Right ventricle myocardium inferior (tissue), 1 donor: ENCODE measurements around the gene PIK3CB. TPM values are rescaled to one million over a fixed set of nuclear protein-coding genes. Genes with fewer than 3 reads are reported as not detected.
"Not testable (repeated sequence)": the region's sequence is repeated elsewhere in the genome, so short reads cannot be mapped to it uniquely, and the experiment has no call there.

Experiments
- ATAC-seq: fragments of 200-7000 bp; cut with Tn5 transposase; one replicate; pipeline ENCODE4 v1.9.1; 2020; ENCODE audit warnings: mild to moderate bottlenecking, moderate library complexity
- DNase-seq: peaks from one replicate; pipeline ENCODE4 v3.0.0; 2021; ENCODE audit errors: missing footprints
- intact Hi-C: fragments of 100-400 bp; cut with DNase I; formaldehyde crosslinking; loops from one replicate; pipeline ENCODE4 v1.11.0; 2022
- total RNA-seq: library from RNA; stranded (reverse); fragmentation: NEBNext Ultra II Directional; extraction: Animal tissue kit (Norgen Biotek cat#: 25700); gene quantifications from one replicate; pipeline ENCODE4 v1.2.1, GENCODE V29; 2021
- donor health status: DM: no; HTN: yes; CAD: no; lungs with severe emphysema.

Gene PIK3CB
- total RNA-seq, 1 donor from 2014 or later: 30.9 TPM

GRCh38 chr3:138849222-138849940 lies 14.7 kb upstream of the PIK3CB start:
- intact Hi-C loops: no loop called here
- DNase-seq: no peak
- ATAC-seq: no peak

- intact Hi-C loops: no loop called here
- DNase-seq: no peak
- no peak for ATAC-seq
Observed at GRCh38 chr3:138848696-138849095, 14.0 kb upstream of the PIK3CB start.

- ATAC-seq, DNase-seq, intact Hi-C loops: not testable (repeated sequence)
Observed at GRCh38 chr3:138846824-138847223, 12.1 kb upstream of the PIK3CB start.

- ATAC-seq (no peak), DNase-seq (no peak)
- intact Hi-C loops: no loop called here
Observed at GRCh38 chr3:138846262-138846791, 11.6 kb upstream of the PIK3CB start.

GRCh38 chr3:138845771-138846173 lies 11.0 kb upstream of the PIK3CB start:
- ATAC-seq (no peak), DNase-seq (no peak)
- intact Hi-C loops: no loop called here

- no peak for DNase-seq
- intact Hi-C loops: no loop called here
- no peak for ATAC-seq
Observed at GRCh38 chr3:138845181-138845601, 10.5 kb upstream of the PIK3CB start.

GRCh38 chr3:138842483-138843188 lies 7.9 kb upstream of the PIK3CB start:
- intact Hi-C loops: no loop called here
- ATAC-seq: no peak
- no peak for DNase-seq

GRCh38 chr3:138838385-138838784 lies 3.7 kb upstream of the PIK3CB start:
- not testable (repeated sequence) for ATAC-seq, DNase-seq
- intact Hi-C loops: loop anchor here (5.0 to 10.0 kb wide), 2 partner anchors 59 to 114 kb away; no protein-coding TSS in a partner anchor

GRCh38 chr3:138835846-138836245 lies 1.1 kb upstream of the PIK3CB start:
- intact Hi-C loops: loop anchor here (2.0 to 10.0 kb wide), 4 partner anchors 61 to 111 kb away; no protein-coding TSS in a partner anchor
- ATAC-seq, DNase-seq: not testable (repeated sequence)

- intact Hi-C loops: loop anchor here (2.0 to 10.0 kb wide), 4 partner anchors 61 to 111 kb away; no protein-coding TSS in a partner anchor
- DNase-seq (no peak), ATAC-seq (no peak)
Observed at GRCh38 chr3:138835397-138835757, 649 bp upstream of the PIK3CB start.

GRCh38 chr3:138833899-138834595 lies 681 bp downstream of the PIK3CB start:
- DNase-seq: peak; percentile 81
- ATAC-seq: peak; percentile 41
- intact Hi-C loops: loop anchor here (2.0 to 10.0 kb wide), 3 partner anchors 59 to 109 kb away; no protein-coding TSS in a partner anchor

GRCh38 chr3:138832473-138833057 lies 2.2 kb downstream of the PIK3CB start:
- ATAC-seq, DNase-seq: not testable (repeated sequence)
- intact Hi-C loops: loop anchor here (10.0 kb wide), 1 partner anchor 108 kb away; no protein-coding TSS in a partner anchor

- DNase-seq: no peak
- intact Hi-C loops: loop anchor here (10.0 kb wide), 1 partner anchor 105 kb away; no protein-coding TSS in a partner anchor
- no peak for ATAC-seq
Observed at GRCh38 chr3:138829886-138830510, 4.7 kb downstream of the PIK3CB start.

- DNase-seq (no peak), ATAC-seq (no peak)
- intact Hi-C loops: no loop called here
Observed at GRCh38 chr3:138829097-138829496, 5.6 kb downstream of the PIK3CB start.

GRCh38 chr3:138827222-138827621 lies 7.5 kb downstream of the PIK3CB start:
- ATAC-seq (no peak), DNase-seq (no peak)
- intact Hi-C loops: no loop called here

GRCh38 chr3:138825336-138825735 lies 9.4 kb downstream of the PIK3CB start:
- no peak for ATAC-seq
- no peak for DNase-seq
- intact Hi-C loops: no loop called here

GRCh38 chr3:138824114-138824506 lies 10.6 kb downstream of the PIK3CB start:
- intact Hi-C loops: no loop called here
- DNase-seq (no peak), ATAC-seq (no peak)

GRCh38 chr3:138820379-138820778 lies 14.3 kb downstream of the PIK3CB start:
- ATAC-seq, intact Hi-C loops, DNase-seq: not testable (repeated sequence)
